Uterus (tissue), 2 donors: Measurements from ENCODE around the gene ALOX12.

ENCODE experiments used
- POLR2A ChIP-seq, 2 donors: fragments of 450-650 bp; IDR thresholded peaks; one replicate each; pipeline ENCODE4 v1.6.1; 2016; ENCODE audit warnings: antibody characterized with exemption in 2 of 2, mild to moderate bottlenecking in 1 of 2, moderate library complexity in 1 of 2
- TF ChIP-seq, protein P1 (sequence below), 4 experiments: fragments of 200-600 bp in 2 of 4; fragments of 450-650 bp in 2 of 4; sonication (generic) in 2 of 4; IDR thresholded peaks; one replicate each; pipeline ENCODE4 v1.5.1; 2016 to 2019; ENCODE audit warnings: antibody characterized with exemption in 4 of 4, mild to moderate bottlenecking in 2 of 4, moderate library complexity in 1 of 4

DNA sequence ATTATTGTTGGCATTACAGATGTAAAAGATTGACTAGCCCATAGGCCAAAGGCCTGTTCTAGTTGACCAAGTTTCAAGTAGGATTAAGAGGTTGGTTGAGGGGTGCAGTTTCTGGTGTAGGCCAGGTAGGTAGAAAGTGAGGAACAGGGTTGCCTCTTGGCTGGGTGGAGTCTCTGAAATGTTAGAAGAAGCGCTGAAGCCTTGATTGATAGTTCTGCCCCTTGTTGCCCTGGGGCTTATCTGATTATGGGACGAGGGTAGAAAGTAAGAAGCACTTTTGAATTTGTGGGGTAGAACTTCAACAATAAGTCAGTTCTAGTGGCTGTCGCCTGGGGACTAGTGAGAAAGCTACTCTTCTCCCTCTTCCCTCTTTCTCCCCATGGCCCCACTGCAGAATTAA lies 33.2 kb downstream of the ALOX12 start:
- TF ChIP-seq POLR2A (IDR thresholded peaks at IDR 0.05) = no peak
- TF ChIP-seq, protein P1, sequence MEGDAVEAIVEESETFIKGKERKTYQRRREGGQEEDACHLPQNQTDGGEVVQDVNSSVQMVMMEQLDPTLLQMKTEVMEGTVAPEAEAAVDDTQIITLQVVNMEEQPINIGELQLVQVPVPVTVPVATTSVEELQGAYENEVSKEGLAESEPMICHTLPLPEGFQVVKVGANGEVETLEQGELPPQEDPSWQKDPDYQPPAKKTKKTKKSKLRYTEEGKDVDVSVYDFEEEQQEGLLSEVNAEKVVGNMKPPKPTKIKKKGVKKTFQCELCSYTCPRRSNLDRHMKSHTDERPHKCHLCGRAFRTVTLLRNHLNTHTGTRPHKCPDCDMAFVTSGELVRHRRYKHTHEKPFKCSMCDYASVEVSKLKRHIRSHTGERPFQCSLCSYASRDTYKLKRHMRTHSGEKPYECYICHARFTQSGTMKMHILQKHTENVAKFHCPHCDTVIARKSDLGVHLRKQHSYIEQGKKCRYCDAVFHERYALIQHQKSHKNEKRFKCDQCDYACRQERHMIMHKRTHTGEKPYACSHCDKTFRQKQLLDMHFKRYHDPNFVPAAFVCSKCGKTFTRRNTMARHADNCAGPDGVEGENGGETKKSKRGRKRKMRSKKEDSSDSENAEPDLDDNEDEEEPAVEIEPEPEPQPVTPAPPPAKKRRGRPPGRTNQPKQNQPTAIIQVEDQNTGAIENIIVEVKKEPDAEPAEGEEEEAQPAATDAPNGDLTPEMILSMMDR (IDR thresholded peaks at IDR 0.05) = no peak
